HG02870 (cell line): ENCODE data around the gene ROCK2.

Source experiments
- ATAC-seq: cut with Tn5 transposase; IDR thresholded peaks from one replicate; pipeline ENCODE4 v1.9.1; 2021; ENCODE audit warnings: mild to moderate bottlenecking, moderate library complexity; ENCODE audit not compliant: unreplicated experiment

ROCK2 gene

GRCh38 chr2:11344342-11344955 lies at the start of gene ROCK2:
Gene ROCK2 (minus strand): TSS chr2:11344636. CDS start chr2:11344136, 500 bp downstream.
- ATAC-seq: peak; percentile 46

- ATAC-seq: no peak
Observed at GRCh38 chr2:11393711-11394236, 49.3 kb upstream of the ROCK2 start.

- ATAC-seq: no peak
Observed at GRCh38 chr2:11391942-11392266, 47.5 kb upstream of the ROCK2 start.

GRCh38 chr2:11390399-11390658 lies 45.9 kb upstream of the ROCK2 start:
- ATAC-seq: no peak

- ATAC-seq: no peak
Observed at GRCh38 chr2:11389551-11390398, 45.3 kb upstream of the ROCK2 start.

- no peak for ATAC-seq
Observed at GRCh38 chr2:11389052-11389420, 44.6 kb upstream of the ROCK2 start.

GRCh38 chr2:11388262-11389051 lies 44.0 kb upstream of the ROCK2 start:
- ATAC-seq: peak; percentile 52

- no peak for ATAC-seq
Observed at GRCh38 chr2:11387843-11388242, 43.4 kb upstream of the ROCK2 start.

GRCh38 chr2:11387100-11387390 lies 42.6 kb upstream of the ROCK2 start:
- no peak for ATAC-seq

- ATAC-seq: no peak
Observed at GRCh38 chr2:11385847-11386246, 41.4 kb upstream of the ROCK2 start.

GRCh38 chr2:11385216-11385615 lies 40.8 kb upstream of the ROCK2 start:
- ATAC-seq: no peak

GRCh38 chr2:11379558-11379957 lies 35.1 kb upstream of the ROCK2 start:
- ATAC-seq: no peak

GRCh38 chr2:11377928-11378545 lies 33.6 kb upstream of the ROCK2 start:
- ATAC-seq: peak; percentile 90

GRCh38 chr2:11376071-11376470 lies 31.6 kb upstream of the ROCK2 start:
- no peak for ATAC-seq

- no peak for ATAC-seq
Observed at GRCh38 chr2:11375689-11376027, 31.2 kb upstream of the ROCK2 start.

GRCh38 chr2:11375025-11375688 lies 30.7 kb upstream of the ROCK2 start:
- no peak for ATAC-seq

- ATAC-seq: no peak
Observed at GRCh38 chr2:11373096-11373495, 28.7 kb upstream of the ROCK2 start.

GRCh38 chr2:11371092-11371937 lies 26.9 kb upstream of the ROCK2 start:
- ATAC-seq: no peak

- no peak for ATAC-seq
Observed at GRCh38 chr2:11370377-11371091, 26.1 kb upstream of the ROCK2 start.
